GM12865 (cell line): ENCODE results near the gene MSL1.

Experiments used
- DNase-seq: peaks from one replicate; pipeline ENCODE4 v3.0.0; 2010; ENCODE audit warnings: low read depth
- H3K4me3 ChIP-seq: 2 replicates; pipeline ENCODE4 v1.5.1; 2011; ENCODE audit warnings: mild to moderate bottlenecking, low read depth, low read length, control low read depth
- CTCF ChIP-seq: IDR thresholded peaks from 2 replicates; pipeline ENCODE4 v1.5.1; 2011; ENCODE audit warnings: low read length, control low read depth, low read depth, inconsistent platforms; ENCODE audit not compliant: insufficient read depth; ENCODE audit errors: missing control alignments

The MSL1 gene

GRCh38 chr17:40153603-40154236 is 31.9 kb downstream of the MSL1 start:
- DNase-seq: no peak
- TF ChIP-seq CTCF: no peak

DNA sequence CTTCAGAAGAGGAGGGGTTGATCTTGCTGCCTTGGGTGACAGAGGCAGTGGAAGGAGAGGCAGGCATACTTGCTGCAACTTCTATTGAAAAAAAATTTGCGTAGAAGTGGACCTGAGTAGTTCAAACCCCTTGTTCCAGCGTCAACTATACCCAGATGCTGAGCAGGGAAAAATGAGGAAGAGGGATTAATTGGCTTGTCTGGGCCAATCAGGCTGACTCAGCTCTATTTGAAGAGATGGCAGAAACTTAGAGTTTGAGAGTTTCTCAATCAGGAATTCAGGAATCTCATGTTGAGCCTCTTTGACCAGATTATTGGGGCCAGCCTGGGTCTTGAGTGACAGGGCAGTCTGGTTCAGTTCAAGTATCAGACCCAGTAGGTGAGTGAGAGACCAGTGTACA is 36.2 kb downstream of the MSL1 start:
- no peak overlapping the region for H3K4me3 ChIP-seq
- DNase-seq: no peak
- no peak for TF ChIP-seq CTCF

More at GRCh38 chr17:40153603-40154236, 31.9 kb downstream of the MSL1 start:
- no peak overlapping the region for H3K4me3 ChIP-seq

GRCh38 chr17:40158438-40159013 is 36.8 kb downstream of the MSL1 start:
- H3K4me3 ChIP-seq: no peak overlapping the region
- no peak for TF ChIP-seq CTCF
- DNase-seq: no peak

DNA sequence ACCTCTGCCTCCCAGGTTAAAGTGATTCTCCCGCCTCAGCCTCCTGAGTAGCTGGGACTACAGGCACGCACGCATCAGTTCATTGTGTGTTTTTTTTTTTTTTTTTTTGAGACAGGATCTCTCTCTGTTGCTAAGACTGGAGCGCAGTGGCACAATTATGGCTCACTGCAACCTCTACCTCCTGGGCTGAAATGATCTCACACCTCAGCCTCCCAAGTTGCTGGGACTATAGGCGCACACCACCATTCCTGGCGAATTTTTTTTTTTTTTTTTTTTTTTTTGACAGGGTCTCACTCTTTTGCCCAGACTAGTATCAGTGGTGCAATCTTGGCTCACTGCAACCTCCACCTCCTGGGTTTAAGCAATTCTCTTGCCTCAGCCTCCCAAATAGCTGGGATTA is 37.7 kb downstream of the MSL1 start:
- H3K4me3 ChIP-seq: no peak overlapping the region
- no peak for TF ChIP-seq CTCF
- DNase-seq: no peak

DNA sequence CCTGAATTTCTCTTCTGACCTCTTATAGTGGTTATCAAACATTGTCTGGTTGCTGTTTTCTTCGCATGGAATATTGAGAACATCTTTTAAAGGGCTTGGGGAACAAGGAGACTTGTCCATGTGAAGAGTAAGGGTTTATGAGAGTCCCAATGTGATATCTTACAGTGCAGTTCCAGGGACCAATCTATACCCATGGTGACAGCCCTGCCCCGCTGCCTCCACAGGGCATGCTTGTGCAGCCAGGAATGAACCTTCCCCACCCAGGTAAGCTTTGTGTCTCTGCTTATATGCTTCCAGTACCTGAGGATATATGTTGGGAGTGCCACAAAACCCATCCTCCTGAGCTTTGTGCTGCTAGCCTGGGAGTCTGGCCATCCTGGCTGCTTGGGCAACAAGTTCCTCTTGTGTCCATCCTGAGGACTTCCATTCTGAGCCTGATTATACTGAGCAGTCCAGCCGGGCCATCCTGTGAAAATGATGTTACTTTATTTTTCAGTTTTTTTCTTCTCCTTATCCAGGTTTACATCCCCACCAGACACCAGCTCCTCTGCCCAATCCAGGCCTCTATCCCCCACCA is 46.0 kb downstream of the MSL1 start:
- H3K4me3 ChIP-seq: no peak overlapping the region
- no peak for DNase-seq
- TF ChIP-seq CTCF: no peak

- DNase-seq: peak; percentile 65
- no peak overlapping the region for H3K4me3 ChIP-seq
- peak; percentile 69 for TF ChIP-seq CTCF
Observed at GRCh38 chr17:40168262-40168832, 46.6 kb downstream of the MSL1 start.

DNA sequence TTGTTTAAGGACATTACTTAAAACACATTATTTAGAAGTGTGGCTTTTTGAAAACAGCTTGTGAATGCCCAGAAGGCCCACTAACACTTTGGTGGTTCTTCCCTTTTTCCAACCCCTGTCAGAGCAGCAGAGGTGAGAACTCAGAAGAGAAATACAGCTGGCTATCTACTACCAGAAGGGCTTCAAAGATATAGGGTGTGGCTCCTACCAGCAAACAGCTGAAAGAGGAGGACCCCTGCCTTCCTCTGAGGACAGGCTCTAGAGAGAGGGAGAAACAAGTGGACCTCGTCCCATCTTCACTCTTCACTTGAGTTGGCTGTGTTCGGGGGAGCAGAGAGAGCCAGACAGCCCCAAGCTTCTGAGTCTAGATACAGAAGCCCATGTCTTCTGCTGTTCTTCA is 48.6 kb downstream of the MSL1 start:
- no peak for TF ChIP-seq CTCF
- no peak overlapping the region for H3K4me3 ChIP-seq
- no peak for DNase-seq
